Stimulated activated CD4-positive, alpha-beta T cell treated with anti-CD3 and anti-CD28 coated beads, Interleukin-15, amount 100 ng/mL, for 48 hours (primary cell): ENCODE data around the gene GABRD.

Experiments used
- DNase-seq, 2 donors: peaks; one replicate each; pipeline ENCODE4 v3.0.0-alpha.2; 2020; ENCODE audit warnings: low read depth in 2 of 2

Gene GABRD

DNA sequence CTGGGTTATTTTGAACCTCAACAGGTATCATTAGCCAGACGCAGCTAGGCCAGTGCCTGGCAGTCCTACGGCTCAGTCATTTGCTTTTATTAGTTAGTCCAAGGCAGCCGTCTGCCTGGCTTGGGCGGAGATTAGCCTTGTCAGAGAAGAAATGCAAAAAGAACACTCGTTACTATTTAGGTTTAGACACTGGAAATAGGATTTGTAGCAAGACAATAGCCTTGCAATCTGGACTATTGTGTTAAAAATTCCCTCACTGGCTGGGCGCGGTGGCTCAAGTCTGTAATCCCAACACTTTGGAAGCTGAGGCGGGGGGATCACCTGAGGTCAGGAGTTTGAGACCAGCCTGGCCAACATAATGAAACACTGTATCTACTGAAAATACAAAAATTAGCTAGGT is 20.1 kb downstream of the GABRD start:
- DNase-seq = no peak

DNA sequence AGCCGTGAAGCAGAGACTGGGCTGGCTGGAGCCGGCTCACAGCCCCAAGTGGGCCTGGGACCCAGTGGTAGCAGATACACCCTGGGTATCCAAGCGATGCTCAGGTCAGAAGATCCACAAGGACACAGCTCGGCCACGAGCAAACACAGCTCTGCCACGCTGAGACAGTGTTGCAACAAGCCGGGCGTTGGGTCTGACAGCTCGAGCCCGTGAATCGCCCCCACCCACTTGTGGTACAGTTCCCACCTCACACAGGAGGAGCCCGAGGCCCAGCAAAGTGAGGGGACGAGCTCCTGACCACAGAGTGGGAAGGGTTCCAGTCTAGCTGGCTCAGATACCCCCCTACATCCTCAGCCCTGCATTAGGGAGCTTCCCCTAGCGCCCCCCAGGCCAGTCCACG is 22.2 kb downstream of the GABRD start:
- DNase-seq = no peak

DNA sequence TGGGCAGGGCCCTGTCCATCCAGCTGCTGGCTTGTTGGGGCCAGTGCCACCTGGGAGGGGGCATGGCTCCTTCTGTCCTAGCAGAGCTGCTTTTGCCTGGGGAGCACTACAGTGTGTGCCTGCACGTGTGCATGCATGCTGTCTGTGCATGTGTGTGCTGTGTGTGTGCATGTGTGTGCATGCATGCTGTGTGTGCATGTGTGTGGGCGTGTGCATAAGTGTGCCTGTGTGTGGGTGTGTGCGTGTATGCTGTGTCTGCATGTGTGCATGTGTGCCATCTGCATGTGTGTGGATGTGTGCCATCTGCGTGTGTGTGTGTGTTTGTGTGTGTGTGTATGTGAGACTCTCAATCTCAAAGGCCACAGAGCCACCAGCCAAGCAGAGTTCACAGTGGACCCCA is 22.7 kb downstream of the GABRD start:
- no peak for DNase-seq

DNA sequence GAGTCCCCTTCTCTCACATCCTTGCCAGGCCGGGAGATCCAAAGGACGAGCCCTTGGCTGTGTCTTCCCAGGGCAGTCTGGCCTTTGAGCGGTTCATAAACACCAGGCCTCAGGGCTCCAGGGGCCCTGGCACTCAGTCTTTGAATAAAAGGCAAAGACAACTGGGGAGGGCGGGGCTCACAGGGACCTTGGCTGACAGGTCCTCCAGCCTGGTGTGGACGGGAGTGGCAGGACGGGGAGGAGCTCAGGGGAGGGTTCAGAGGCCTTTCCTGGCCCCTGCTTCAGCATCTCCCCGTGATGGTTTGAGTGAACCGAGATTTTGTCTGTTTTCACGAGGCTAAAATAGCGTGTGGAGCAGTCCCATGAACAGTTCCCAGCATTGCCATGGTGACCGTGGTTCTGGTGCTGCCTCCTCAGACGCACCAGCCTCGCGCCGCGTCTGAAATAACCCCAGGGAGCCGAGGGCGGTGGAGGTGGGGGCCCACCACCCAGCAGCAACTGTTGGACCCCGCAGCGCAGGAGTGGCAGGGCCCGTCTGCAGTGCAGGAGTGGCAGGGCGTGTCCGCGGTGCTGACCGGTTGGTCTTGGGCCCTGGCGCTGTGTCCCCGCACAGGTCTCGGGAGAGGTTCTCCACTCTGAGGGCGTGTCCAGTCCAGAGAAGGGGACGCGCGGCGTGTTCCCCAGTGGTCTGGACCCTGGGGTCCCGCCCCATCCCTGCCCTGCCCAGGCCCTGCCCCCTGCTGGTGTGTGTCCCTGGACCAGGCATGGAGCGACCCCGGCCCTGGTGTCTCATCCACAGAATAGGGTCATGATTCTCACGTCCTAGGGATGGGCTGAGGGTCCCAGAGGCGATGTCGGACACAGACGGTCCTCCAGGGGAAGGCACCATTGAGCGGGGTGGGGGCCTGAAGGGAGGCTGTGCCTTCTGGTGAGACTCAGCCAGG is 24.0 kb downstream of the GABRD start:
- no peak for DNase-seq

DNA sequence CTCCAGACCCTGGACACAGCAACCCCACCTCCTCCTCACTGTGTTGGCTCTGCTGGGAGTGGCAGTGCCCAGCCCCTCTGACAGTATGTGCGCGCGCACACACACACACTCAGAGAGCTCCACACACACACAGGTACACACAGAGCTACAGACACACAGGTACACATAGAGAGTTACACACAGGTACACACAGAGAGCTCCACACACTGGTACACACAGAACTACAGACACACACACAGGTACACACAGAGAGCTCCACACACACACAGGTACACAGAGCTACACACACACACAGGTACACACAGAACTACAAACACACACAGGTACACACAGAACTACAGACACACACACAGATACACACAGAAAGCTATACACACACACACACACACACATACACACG is 24.7 kb downstream of the GABRD start:
- DNase-seq = no peak

DNA sequence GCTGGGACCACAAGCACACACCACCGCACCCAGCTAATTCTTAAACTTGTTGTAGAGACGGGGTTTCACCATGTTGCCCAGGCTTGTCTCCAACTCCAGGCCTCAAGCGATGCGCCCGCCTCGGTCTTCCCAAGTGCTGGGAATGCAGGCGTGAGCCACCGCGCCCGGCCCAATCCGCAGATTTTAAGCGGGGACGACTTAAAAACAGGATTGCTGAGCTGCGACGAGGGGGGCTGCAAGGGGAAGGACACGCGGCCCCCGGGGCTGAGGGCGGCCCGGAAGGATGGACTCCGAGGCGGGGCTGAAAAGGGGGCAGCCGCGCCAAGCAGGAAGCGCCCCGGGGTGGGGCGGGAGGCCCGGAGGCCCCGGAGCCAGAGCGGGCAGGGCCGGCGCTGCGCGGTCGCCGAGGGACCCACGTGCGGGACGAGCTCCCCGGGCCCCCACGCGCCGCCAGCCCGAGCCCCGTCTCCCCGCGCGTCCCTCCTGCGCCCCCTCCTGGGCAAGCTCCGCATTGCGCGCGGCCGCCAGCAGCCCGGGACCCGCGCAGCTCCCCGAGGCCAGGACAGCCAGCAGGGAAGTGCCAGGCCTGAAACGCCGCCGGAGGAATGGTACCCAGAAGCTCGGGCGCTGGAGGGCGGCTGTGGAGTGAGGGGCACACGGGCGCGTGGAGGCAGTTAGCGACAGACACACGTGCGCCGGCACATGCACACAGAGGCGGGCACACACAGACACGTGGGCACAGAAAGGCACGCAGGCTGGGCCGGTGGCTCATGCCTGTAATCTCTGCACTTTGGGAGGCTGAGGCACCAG is 25.6 kb downstream of the GABRD start:
- peak; percentile 53 to 78 for DNase-seq

DNA sequence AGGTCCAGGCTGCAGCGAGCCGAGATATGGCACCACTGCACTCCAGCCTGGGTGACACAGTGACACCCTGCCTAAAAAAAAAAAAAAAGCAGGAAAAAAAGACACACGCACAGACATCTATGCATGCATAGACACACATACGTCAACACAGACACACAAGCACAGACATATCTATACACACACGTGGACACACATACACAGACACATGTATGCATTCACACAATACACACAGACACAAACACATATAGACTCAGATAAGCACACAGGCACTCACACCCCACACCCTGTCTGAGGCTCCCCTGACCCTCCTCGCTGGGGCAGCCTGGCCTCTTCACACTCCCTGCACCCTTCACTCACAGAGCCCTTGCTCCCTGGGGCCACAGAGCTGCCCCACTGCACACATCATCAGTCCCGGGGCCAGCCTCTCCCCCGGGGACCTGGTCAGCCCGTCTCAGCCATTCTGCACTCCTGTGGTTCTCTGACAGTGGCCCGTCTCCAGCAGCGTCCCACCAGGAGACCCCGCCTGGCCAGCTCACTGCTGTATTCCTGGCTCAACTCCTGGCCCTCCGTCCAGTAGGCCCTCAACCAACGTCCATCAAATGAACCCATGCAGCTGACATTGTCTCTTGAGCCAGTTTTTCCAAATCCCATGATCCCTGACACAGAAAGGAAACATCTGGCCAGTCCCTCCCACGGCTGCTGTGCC is 26.5 kb downstream of the GABRD start:
- DNase-seq = no peak

DNA sequence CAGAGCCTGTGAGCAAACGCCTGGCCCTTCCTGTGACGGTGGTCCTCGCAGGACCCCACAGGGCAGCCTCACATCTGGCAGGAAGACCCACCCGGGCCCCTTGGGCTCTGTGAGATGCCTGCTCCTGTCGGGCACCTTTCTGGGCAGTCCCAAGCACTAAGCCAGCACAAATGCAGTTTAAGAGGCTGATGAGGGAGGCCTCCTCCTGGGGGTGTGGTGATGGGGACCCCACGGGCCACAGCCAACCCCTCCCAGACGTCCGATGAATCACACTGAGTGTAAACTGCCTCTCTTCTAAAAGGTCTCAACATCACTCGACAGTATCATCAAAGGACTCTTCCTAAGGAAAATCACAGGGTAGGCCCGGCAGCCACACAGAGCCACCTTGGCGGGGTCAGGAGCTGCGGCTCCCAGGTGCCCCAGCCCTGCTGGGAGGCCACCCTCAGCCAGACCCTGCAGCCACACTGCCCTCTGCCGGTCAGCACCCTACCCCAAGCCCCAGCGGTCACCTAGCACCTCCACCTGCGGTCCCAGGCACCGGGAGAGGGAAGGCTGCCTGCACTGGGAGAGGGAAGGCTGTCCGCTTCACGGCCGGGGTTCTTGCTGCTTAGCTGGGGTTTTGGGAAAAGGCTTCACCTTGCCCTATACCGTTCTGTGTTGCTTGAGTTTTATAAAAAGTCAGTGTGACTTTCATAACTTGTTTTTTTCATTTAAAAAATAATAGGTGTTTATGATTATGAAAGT is 27.2 kb downstream of the GABRD start:
- peak in 1 of 2 donors; percentile 53 for DNase-seq

DNA sequence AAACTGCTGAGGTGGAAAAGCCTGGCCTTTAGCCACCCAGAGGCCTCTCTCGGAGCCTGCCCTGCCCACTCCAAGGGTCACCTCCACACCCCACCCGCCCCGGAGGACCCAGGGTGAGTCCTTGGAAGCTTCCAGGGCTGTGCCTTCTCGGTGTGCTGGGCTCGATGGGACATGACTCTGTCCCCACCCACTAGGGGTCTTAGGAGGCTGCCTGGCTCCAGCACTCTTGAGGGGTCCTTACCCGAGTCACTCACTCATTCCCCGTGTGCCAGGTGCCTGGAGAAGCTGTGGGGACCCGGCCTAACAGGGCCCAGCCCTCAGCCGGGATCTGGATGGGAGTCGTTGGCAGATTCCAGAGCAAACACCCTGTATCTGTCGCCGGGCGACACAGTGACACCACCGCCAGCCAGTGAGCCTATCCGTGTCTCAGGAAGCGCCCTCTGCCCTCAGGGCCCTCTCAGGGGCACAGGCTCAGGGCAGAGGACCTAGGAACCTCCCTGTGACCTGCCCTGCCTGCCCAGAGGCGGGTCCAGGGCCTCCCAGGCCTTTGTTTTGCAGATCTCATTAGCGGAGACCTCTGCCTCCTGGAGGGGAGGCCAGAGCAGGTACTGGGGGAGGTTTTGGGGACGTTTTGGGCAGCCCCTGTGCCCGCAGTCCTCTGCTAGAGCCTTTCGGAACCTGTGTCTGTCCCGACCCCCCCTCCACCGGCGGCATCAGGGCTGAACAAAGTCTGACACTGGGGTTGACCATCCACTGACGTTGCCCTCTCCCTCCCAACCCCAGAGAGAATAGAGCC is 28.0 kb downstream of the GABRD start:
- no peak for DNase-seq

DNA sequence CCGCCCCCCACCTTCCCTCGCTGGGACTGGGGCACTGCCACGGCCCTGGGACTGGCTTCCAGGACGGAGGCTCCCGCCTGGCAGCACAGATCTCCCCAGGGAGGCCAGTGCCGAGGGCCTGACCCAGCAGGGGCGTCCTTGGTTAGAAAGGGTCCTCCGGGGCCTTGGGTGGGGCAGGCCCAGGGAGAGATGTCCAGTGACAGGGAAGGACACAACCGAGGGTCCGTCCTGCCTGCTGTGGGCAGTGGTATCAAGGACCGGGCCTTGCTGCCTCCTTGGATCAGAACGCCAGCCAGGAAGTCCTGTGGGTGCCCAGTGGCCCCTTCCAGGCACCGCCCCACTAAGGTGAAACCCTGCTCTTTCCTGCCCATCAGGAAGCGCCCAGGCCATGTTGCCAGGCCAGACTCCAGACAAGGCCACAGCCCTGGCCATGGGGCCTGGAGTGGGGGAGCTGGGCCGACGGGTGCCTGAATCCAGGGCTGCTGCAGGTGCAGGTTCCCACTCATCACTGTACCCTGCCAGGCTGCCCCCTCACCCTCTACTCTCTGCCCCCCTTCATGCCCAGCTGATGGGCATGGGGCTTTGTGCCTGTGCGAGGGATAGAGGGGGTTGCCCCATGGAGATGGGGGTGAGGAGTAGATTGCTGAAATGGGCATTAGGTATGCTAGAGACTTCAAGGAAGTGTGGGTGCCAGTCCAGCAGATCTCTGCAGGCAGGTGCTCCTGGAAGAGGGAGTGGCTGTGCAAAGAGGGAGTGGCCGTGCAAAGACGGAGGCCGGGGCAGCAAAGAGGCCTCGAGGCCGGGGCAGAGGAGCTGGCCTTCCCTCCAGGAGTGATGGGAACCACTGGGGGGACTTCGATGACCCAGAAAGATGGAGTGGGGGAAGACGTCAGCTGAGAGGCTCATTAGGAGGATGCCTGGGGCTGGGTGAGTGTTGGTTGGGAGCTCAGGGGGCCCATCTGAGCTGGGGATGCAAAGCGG is 28.9 kb downstream of the GABRD start:
- no peak for DNase-seq

DNA sequence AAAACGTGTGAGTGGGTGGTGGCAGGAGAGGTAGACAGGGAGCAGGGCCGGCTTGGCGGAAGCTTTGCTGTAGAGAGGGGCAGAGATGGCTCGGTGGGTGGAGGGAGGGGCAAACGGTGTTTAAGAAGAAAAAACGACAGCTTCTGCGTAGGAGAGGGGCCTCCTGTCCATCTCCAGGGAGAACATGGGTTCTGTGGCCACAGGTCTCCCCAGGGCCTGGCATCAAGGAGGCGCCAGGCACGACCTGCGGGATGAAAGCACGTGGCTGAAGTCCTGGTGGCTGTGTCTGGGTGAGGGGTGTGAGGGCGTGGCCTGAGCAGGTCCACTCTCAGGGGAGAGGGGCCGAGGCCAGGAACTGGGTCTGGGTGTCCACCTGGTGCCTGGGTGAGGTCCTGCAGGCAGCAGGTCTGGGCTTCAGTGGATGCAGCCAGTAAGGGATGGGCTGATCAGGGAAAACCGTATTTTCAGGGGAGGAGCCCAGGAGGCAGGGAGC is 30.1 kb downstream of the GABRD start:
- DNase-seq = no peak

DNA sequence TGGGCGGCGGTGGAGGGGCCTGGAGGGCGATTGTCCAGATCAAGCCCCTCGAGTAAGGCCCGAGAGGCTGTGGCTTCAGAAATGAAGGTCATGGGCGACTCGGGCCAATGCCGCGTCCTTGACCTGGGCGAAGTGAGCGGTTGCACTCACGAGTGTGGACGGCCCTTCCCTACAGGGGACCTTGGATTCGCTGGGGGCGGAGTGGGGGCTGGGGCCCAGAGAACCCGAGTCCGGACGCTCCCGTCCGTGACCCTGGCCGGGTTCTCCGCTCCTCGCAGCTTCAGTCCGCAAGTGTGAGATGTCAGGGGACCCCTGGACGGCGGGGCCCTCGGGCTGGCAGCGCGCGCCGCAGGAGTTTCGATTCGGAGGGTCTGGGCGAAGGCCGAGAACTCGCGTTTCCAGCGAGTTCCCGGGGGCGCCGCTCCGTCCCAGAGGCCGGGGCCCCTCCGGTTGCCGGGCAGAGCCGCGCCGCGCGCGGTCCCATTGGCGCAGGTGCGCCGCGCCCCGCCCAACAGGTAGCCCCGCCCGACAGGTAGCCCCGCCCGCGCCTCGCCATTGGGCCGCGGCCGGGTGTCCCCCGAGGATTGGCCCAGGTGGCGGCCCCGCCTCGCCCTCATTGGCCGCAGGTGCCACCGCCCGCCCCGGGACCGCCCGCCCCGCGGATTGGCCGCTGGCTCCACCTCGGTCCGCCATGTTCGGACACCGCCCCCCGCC is 30.7 kb downstream of the GABRD start, which contains the start of gene PRKCZ:
TSS of gene PRKCZ (plus strand) at position 694 of the 714 bp plus-strand sequence. CDS start 220 bp downstream, outside the sequence.
- peak; percentile 80 to 92 for DNase-seq

DNA sequence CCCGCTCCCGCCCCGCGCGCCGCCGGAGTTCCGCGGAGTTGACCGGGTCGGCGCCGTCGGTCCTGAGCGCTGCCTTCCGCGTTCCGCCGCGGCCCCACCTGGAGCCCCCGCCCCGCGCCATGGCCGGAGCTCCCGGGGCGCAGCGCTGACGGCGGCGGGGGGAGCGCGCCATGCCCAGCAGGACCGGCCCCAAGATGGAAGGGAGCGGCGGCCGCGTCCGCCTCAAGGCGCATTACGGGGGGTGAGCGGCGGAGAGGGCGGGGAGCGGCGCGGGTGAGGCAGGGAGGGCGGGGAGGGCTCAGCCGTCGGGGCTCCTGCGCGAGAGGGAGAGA is 31.3 kb downstream of the GABRD start:
- no peak for DNase-seq

DNA sequence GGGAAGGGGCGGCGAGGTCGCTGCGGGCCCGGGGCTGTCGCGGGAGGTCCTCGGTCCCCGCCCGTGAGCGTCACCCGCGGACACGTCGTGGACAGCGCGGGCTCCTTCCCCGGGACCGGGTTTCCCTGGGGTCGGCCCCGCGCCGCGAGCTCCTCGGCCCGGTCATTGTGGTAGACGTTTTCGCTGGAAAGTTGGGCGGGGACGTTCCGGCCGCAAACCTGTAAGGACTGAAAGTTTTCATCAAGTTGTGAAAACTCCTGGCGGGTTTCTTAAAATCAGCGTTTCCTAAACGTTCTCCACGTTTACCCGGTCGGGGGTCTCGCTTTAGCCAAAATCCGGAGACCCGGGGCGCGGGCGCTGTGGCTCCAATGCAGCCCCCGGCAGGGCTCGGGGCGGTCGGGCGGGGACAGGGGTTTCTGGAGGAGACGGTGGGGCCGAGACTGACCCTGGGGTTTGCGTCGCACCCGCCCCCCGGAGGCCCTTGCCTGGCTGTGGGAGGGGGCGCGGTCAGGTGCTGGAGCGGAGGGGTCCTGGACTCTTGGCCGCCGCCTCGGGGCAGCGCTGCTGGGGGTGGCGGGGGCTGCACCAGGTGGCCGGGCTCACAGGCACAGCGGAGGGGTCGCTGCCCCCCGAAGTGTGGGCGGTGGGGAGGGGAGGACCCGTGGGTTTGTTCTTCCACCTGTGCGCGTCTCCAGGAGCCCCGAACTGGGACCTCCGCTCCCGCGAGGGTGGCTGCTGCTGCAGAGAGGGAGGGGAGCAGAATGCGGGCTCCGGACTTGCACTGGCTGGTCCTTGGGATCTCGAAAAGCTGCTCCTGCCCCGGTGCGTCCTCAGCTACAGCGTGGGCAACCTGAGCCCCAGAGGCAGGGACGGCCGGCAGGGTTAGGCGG is 31.9 kb downstream of the GABRD start:
- DNase-seq = no peak

DNA sequence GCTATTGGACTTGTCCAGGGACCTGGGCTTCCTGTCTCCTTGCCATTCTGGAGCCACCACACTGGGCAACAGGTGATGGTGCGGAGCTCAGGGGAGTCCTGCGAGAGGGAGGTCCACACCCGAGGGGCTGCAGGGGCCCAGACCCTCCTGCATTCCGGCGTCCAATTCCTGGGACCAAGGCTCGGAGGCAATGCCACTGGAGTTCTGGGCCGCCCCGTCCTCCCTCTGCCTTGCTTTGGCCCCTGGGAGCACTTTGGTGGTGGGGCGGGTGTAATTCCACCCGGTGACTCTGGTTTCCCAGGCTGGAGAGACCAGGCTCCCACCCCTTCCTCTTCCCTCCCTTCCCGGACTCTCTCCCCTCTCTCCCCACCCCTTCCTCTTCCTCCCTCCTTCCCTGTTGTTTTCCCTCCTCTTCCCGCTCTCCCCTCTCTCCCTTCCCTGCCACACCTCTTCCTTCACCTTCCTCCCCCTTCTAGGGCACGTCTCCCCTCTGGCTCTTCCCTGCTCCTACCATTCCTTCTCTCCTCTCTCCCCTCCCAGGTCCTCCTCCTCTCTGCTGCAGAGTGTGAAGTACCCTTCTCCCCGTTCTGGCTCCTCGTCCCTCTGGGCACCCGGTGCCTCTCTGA is 33.0 kb downstream of the GABRD start:
- DNase-seq = no peak

DNA sequence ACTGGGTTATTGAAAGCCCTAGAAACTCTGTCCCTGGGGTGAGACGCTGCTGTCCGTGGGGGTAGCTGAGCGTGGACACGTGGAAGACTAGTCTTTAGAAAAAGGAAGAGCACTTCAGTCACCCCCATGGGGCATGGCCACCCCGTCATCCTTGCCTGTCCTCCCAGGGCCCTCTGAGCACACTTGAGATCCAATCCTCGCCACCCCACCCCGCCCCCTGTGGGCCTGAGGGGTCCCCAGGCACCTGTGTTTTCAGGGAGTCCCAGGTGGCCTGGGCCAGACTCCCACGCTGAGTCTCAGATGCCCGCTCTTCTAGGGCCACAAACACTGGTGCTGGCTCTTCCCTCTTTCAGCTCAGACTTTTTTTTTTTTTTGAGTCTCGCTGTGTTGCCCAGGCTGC is 33.6 kb downstream of the GABRD start:
- DNase-seq = no peak

DNA sequence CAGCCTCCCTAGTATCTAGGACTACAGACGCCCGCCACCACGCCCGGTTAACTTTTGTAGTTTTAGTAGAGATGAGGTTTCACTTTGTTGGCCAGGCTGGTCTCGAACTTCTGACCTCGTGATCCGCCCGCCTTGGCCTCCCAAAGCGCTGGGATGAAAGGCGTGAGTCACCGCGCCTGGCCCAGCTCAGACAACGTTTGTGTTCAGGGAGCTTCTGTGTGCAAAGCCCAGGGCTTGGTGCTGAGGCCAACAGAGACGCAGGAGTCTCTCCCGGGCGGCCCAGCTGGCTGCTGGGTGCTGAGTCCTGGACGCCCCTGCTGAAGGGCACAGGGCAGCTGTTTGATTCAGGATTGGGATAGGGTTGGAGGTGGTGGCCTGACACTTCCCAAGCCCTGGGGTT is 34.1 kb downstream of the GABRD start:
- DNase-seq = no peak
